GM18499 (cell line): ENCODE data around the gene GRIK4.

Source experiments
- ATAC-seq: cut with Tn5 transposase; IDR thresholded peaks from one replicate; pipeline ENCODE4 v1.9.1; 2021; ENCODE audit warnings: moderate number of reproducible peaks; ENCODE audit not compliant: insufficient read depth, unreplicated experiment

Gene GRIK4

DNA sequence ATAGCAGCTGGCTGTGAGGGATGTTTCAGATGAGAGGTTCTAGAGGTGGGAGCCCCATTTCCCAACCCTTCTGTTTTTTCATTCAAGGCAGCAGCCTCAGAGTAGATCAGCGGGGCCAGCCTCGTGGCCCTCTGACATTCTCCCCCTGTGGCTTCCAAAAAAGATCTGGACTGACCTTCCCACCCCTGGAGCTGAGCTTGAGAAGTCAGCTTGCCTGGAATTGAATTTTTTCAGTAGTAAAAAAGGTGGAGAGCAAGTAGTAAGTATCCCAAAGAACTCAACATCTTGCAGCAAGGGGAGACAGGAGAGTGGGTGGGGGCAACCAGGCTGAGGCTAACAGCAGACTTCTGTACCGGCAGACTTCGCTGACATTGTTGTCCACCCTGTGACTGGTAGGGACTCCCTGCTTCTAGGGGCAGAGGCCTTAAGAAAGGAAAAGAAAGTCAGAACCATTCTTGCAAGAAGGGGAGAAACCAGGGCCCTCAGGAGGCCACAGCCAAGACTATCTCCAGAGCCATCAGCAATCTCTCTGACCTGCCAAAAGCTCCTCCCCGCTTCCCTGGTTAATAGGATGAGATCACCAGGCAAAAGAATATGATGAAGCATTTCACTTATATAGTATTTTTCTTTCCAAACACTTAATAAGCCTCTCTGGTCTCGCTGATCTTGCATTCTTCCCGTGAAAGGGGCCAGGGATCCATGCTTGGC, 2.0 kb upstream of the GRIK4 start:
- no peak for ATAC-seq

DNA sequence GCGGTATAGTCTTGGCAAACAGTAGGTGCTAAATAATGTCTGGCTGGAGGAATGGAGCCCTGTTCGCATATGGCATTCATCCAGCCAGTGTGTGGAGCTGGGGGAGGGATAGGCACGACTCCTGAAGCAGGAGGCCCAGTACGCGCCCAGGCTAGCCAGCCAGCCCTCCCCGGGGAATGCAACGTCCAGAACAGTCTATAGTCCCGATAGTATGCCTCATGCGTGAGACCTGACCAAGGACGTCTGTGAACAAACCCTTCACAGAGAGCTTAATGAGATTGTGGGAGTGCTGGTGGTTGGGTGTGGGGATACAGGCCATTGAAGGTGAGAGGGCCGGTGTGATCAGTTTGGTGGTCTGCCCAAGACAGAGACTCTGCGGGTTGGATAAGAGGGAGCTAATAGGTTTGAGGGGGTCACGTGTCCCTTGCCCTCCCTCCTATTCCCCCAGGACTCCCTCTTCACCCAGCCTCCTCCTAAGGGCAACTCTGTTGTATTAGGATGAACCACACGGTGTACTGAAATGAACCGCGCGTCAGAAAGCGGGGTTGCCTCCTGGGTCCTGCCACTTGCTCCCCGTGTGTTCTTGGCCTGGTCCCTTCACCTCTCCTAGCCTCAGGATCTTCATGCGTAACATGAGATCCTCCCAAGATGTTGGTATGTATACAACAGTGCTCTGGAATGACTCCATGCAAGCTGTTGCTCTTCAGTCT, 987 bp upstream of the GRIK4 start:
- no peak for ATAC-seq

DNA sequence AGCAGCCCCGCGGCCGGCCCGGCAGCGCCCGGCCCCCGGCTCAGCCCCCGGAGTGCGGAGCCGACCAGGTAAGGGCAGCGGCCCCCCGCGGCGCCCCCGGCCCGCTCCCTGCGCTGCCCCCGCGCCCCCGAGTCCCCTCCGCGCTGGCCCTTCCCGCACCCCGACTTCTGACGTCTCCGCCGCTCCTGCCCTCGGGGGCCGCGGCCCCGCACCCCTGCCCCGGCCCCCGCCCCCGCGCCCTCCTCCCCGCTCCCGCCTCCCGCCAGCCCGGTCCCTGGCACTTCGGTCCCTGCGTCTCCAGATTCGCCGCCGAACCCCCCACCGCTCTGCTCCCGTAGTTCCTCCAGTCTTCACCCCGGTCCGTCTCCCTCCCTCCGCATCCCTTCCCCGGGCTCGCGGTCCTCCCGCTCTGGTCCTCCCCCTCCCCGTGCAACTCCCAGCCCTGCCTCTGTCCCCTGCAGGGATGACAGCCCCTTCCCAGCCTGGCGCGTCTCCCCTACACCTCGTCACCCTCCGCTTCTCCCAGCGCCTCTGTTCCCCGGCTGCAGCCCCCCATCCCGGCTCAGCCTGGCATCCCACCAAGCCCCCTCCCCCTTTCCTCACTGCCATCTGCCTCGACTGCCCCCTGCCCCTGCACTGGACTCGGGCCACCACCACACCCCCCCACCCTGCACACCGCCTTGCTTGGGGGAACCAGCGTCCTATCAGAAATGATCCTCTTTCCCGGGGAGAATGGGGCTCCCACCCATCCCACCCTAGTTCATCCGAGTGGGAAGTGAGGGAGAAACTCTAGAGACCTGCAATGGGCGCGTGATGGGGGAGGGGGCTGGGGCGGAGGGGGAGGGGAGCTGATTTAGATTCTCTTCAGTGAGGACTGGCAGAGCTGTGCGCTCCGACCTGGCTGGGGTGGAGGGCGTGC, 531 bp downstream of the GRIK4 start:
- ATAC-seq = no peak

DNA sequence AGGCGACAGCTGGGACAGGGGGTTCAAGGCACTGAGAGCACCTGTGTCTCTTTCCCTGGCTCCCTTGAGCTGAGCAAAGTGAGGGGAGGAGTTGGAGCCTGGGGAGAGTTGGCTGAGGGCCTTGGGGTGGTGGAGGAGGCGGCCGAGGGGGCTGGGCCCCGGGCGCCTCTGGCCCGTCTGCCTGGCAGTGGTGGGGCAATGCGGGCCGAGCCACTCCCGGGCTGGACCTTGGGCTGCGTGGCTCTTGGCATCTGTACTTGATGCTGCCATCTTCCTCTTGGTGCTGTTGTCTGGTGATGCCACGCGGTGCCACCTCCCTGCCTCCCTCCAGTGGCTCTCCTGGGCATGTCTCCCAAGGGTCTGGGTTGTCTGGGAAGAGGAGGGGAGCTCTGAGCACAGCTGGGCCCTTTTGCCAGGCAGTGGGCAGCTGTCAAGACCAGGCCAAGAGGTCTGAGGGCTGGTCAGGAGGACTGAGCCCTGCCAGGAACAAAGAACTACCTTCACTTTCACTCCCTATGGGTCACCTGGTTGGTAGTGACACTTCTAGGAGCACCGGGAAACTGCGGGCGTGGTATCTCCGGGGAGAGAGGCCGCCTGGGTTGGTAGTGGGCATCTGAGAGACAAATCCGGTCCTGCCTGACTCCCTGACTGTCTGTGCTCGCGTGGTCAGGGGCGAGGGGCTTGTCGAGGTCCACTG, 1.3 kb downstream of the GRIK4 start:
- no peak for ATAC-seq

DNA sequence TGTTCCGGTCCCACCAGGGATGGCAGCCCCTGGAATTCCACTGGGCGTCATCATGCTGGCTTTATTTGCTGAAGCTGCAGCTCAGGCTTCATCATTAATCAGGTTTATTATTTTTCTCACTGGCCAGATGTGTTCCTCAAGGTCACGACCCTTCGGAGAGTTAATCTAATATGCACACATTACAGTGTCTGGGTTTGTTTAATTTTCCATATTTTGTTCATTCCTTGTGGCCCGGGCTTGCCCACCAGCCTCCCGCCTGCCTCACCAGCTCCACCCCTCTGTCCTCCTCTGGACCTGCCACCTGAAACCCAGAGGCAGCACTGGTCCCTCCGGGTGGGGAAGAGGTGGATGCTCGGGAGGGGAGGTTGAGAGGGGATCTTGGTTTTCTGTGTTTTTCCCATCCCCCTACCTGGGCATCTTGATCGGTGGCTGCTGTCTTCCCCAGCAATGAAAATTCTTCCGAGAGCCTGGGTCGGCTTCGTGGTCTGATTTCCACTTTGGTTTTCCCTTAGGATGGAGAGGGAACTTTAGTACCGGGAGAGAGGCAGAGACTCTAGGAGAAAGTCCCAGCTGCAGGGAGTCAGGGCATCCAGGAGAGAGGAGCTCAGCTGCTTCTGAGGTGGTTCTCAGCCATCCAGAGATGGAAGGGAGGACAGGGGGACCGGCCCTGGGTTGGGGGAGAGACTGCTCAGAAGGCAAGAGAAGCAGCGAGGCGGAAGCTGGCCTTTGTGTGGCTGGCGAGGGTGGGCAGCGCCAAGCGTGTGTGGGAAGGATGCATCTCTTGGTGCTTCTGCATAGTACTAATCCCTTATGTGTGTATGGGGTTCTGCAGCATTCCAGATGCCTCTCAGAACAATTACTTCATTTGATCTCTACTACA, 2.1 kb downstream of the GRIK4 start:
- ATAC-seq = no peak

DNA sequence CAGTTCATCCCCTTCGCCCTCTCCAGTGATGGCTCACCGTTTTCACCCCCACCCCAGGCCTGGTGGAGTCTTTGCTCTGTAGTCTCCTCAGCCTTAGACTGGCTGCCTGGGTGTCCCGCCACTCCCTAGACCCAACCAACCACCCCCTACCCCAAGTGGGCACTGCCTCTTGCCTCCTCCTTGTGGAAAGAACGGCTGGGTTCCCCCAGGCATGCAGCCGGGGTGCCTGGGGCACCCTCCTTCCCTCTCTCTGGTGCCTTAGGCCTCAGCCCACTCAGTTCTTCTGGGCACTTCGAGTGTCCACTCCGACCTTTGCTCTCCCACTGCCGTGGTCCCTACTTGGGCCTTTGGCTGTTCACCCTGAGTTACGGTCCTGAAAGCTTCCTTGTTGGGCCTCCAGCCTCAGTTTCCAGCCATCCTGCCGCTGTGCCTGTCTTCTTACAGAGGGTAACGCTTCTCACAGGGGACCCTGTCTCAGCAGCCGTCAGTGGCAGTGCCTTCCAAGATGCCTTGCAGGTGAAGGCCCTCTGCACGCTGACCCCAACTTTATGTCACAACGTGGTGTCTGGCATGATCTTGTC, 3.1 kb downstream of the GRIK4 start:
- no peak for ATAC-seq

DNA sequence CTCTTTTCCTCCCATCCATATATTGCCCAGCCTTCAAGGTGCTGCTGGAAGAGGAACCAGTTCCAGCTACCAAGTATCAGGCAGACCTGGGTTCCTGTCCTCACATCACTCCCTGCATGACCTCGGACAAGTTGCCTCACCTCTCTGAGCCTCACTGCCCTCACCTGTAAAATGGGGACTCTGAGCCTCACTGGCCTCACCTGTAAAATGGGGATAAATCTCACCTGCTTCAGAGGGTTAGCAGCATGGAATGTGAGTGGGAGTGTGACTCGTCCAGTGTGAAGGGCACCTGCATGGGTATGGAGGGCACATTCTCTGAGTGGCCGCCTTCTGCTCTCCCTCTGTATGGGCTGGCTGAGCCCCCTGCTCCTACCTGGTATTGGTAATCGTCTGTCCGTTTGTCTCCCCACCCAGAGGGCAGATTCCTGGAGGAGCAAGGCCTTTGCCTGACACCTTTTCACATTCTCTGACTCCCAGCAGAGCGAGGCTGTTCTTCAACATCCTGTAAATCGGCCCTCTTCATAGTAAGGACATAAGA, 3.7 kb downstream of the GRIK4 start:
- no peak for ATAC-seq

DNA sequence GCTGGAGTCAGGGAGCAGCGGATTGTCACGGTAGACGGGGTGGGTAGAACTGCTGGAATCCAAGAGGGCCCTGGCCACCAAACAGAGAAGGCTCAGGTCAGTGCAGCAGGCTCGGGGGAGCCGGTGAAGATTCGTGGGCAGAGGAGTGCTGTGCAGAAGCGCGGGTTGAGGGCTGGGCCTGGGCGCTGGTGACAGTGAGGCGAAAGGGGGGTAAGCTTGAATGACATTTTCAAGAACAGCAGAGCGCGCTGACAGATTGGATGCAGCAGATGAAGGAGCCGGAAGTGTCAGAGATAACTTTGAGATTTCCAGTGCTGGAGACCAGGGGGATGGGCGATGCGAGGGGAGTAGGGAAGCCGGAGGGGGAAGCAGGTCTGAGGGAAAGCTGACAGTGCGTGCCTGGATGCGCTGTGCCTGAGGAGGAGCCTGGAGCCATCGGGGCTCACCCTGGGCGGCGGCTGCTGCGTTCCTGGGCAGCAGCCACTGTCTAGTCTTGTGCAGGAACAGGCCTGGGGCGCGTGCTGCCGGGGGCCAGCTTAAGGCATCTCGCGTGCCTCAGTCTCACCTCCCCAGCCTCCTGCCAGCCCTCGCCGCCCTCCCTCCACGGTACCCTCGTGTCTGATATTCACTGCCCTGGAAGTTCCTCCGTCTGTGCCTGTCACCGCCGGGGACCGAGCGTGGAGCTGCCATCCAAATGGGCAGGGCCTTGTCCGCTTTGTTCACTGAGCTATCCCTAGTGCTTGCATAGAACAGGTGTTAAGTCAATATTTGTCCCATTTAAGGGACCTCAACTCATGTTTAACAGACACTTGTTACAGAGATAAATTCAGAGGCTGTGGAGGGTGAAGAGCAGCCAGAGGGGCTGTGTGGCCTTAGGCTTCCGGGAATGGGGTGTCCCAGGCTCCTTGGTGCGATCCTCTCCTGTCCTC, 5.2 kb downstream of the GRIK4 start:
- no peak for ATAC-seq

DNA sequence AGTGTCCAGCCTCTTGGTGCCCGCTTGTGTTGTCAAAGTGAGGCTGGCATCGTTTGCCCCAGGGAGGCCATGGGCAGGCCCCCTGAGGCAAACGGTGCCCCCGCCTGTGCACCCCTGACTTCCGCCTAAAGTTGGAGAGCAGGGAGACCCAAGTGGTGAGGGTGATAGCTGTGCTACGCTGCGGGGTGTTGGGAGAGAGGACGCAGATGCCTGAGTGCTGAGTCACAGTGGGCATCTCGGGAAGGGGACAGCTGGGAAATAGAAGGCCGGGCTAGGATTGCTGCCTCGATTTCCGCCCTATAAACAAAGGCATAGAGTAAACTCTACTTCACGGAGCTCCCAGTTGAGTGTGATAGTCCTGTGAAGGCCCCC, 5.8 kb downstream of the GRIK4 start:
- no peak for ATAC-seq

DNA sequence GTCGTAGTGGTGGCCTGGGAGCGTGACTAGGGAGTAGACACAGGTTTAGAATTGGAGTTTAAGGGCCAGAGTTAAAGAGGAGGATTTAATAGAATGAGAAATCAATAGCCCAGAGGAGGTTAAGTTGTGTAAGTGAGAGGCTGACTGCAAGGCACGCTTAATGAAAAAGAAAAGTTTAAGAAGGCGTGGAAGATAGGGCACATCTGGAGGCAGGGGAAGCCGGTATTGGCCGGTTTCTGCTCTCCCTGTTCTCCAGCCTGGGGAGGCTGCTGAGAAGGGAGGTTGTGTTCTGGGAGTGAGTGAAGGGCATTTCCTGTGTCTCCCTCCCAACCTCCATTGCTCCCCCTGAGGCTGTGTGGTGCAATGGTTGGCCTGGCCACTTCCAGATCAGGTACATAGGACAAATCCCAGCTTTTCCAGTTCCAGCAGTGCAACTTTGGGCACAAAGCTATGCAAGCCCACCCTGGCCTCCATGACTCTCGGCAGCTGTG, 6.3 kb downstream of the GRIK4 start:
- ATAC-seq = no peak

DNA sequence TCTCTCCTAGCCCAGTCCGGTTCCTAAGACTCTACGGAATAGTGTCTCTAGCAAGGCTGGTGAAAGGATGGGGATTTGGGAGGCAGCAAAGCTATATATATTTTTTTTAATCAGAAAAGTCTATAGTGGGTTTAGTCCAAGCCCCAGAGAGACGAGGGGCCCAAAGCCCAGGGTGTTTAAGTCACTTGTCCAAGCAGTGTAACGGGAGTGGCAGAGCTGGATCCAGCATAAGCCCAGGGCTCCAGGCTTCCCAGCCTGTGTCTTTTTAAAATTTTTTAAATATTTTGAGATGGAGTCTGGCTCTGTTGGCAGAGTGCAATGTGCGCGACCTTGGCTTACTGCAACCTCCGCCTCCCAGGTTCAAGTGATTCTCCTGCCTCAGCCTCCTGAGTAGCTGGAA, 6.8 kb downstream of the GRIK4 start:
- ATAC-seq = no peak

DNA sequence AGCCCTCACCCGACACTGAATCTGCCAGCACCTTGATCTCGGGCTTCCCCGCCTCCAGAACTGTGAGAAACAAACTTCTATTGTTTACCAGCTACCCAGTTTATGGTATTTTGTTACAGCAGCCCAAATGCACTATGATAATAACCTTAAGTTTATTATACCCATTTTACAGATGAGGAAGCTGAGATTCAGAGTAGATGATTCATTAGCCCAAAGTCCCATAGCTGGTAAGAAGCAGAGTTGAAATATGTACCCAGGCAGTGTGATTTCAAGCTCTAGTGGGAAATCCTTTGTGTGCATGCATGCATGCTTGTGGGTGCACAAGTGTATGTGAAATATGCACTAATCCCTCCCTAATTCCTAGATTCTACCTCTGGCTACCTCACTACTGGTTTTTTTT, 7.9 kb downstream of the GRIK4 start:
- no peak for ATAC-seq

DNA sequence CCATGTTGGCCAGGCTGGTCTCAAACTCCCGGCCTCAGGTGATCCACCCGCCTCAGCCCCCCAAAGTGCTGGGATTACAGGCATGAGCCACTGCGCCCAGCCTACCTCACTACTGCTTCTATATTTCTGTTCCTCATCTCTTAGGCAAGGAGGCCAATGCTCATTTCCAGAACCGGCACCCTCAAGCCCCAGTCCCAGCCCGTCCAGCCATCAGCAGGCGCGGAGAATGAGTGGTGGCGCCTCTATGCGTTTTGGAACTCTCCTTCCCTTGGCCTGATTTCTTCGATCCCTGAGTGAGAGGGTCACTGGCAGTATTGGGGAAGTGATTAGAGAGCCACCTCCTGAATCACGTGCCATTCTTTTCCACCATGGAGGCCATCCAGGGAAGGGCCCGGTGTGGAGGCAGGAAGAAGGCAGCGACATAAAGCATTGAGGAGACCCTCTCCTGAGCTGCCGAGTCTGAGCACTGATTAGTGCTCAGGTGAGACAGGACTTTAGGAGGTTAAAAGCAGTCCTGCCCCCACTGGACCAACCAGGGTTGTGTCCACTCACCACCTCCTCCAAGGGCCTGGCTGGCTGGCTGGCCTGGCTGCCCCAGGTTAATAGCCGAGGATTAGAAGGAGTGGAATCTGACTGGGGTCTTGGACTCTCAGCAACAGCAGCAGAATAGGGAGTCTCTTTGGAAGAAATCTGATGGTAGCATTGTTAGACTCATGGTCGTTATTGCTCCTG, 8.7 kb downstream of the GRIK4 start:
- ATAC-seq = no peak

DNA sequence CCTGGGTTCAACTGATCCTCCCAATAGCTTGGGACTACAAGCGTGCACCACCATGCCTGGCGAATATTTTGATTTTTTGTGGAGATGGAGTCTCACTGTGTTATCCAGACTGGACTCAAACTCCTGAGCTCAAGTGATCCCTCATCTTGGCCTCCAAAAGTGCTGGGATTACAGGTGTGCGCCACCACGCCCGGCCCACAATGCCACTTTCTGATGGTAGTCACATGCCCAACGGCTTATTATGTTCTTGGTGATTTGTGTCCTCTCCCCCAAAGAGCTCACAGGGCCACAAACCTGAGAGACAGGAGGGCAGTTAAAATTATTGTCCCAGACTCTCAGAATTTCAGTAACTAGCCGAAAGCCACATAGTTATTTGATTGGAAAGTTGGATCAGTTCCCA, 9.6 kb downstream of the GRIK4 start:
- ATAC-seq = no peak

DNA sequence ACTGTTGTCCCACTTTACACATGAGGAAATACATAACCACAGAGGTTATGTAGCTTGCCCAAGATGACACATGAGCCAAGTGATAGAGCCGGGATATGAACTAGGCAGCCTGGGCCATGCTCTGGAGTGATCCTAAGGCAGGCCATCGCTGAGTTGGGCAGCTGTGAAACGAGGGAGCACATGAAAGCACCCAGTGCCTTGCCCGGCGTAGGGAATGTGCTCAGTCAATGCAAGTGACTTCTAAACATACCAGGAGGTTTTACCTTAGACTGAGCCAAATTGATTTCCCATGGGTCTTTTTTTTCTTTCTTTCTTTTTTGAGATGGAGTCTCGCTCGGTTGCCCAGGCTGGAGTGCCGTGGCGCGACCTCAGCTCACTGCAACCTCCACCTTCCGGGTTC, 10.5 kb downstream of the GRIK4 start:
- no peak for ATAC-seq

DNA sequence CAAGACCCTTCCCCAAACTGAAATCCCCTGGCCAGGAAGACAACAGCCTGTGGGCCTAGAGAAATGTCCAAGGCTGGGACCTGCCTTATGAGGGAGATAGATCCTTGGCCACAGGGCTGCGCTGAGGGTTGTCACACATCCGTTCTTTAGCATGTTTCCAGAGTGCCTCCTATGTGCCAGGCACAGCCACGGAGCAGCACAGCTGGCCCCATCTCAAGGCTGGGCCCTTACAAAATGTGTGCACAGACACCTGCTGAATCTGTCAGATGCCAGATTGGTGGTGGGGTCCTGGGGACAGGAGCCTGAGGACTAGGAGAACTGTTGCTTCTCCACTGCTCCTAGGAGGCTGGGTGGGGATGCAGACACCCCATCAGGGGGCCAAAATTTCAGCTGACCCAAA, 11.2 kb downstream of the GRIK4 start:
- ATAC-seq = no peak

DNA sequence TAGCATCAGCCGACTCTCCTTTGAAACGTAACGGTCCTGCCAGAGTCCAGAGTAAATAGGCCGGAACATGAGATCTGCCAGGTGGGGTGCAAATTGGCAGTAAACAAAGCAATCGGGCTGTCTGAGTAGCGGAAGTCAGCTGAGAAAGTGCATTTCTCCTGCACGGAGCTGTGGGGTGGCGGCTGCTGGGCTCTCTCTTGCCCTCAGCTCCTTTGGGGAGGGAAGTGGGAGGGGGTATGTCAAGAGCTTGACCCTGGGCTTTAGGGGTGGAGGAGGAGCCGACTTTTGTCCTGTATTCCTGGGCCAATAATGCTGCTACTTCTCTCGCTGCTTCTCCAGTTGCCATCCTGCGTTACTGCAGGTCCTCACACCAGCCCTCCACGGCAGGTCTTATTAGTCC, 11.6 kb downstream of the GRIK4 start:
- ATAC-seq = no peak
